B cell (primary cell): ENCODE measurements around the gene TNFSF12.

Experiments used
- CTCF ChIP-seq: fragments of 200-600 bp; IDR thresholded peaks from one replicate; pipeline ENCODE4 v1.8.0; 2022; ENCODE audit warnings: antibody characterized with exemption, mild to moderate bottlenecking
- EZH2 ChIP-seq: IDR thresholded peaks from 2 replicates; pipeline ENCODE4 v1.6.1; 2012; ENCODE audit warnings: borderline replicate concordance, low read depth, mild to moderate bottlenecking, moderate library complexity, low read length; ENCODE audit not compliant: insufficient read depth, poor library complexity, severe bottlenecking

GRCh38 chr17:7512824-7513540 is 35.9 kb upstream of the TNFSF12 start:
- TF ChIP-seq CTCF (no peak), EZH2 (no peak)
